ENCODE data around the gene MLEC. TPM values are rescaled to one million over a fixed set of nuclear protein-coding genes. Genes with fewer than 3 reads are reported as not detected.

MLEC gene
- total RNA-seq, 1 donor from 2014 or later = 194 TPM

- peak; percentile 55 for DNase-seq (ENCODE audit: low spot score)
- peak; percentile 56 for ATAC-seq
Measured at GRCh38 chr12:120739821-120740613, 53.1 kb downstream of the MLEC start.

GRCh38 chr12:120740871-120741270 lies 53.9 kb downstream of the MLEC start:
- DNase-seq (ENCODE audit: low spot score) (no peak), ATAC-seq (peak; percentile 8)

- peak; percentile 59 for ATAC-seq
- peak; percentile 69 for DNase-seq (ENCODE audit: low spot score)
Measured at GRCh38 chr12:120741476-120742421, 54.8 kb downstream of the MLEC start.

GRCh38 chr12:120744922-120745493 lies 58.1 kb downstream of the MLEC start:
- ATAC-seq (no peak), DNase-seq (ENCODE audit: low spot score) (no peak)

- ATAC-seq (peak; percentile 69), DNase-seq (ENCODE audit: low spot score) (no peak)
Measured at GRCh38 chr12:120748242-120748641, 61.3 kb downstream of the MLEC start.

GRCh38 chr12:120749256-120749655 lies 62.3 kb downstream of the MLEC start:
- no peak for DNase-seq (ENCODE audit: low spot score)
- ATAC-seq = peak; percentile 70

GRCh38 chr12:120750806-120751205 lies 63.9 kb downstream of the MLEC start:
- ATAC-seq (no peak), DNase-seq (ENCODE audit: low spot score) (no peak)

GRCh38 chr12:120751389-120751788 lies 64.4 kb downstream of the MLEC start:
- DNase-seq (ENCODE audit: low spot score) (no peak), ATAC-seq (no peak)

Other genes starting within 250 kb of the MLEC start
- gene COX6A1, start 249.0 kb upstream of the MLEC start, total RNA-seq = 300 TPM
- 16.6 TPM for gene TRIAP1, start 240.8 kb upstream of the MLEC start, total RNA-seq
- 22.9 TPM for gene GATC, start 240.7 kb upstream of the MLEC start, total RNA-seq
- gene SRSF9, start 217.4 kb upstream of the MLEC start, total RNA-seq = 57.8 TPM
- gene DYNLL1, start 191.0 kb upstream of the MLEC start, total RNA-seq = 95.7 TPM
- 32.1 TPM for gene COQ5, start 158.0 kb upstream of the MLEC start, total RNA-seq
- 113 TPM for gene RNF10, start 152.8 kb upstream of the MLEC start, total RNA-seq
- 24.1 TPM for gene POP5, start 105.7 kb upstream of the MLEC start, total RNA-seq
- gene CABP1, start 46.5 kb upstream of the MLEC start, total RNA-seq = 0.10 TPM
- 10.7 TPM for gene UNC119B, start 23.3 kb downstream of the MLEC start, total RNA-seq
- gene ACADS, start 38.7 kb downstream of the MLEC start, total RNA-seq = 198 TPM
- 17.5 TPM for gene SPPL3, start 217.2 kb downstream of the MLEC start, total RNA-seq

Data from left lobe of liver (tissue), 2 donors.